Activated CD8-positive, alpha-beta T cell treated with anti-CD3 and anti-CD28 coated beads, Interleukin-2, amount 10 ng/mL, durations not matched to agents 7 days and 5 days (primary cell): ENCODE data around the gene OLFML1. TPM values are rescaled to one million over a fixed set of nuclear protein-coding genes. Genes with fewer than 3 reads are reported as not detected.

Experiments used
- ATAC-seq: fragments of 150-1000 bp; cut with Tn5 transposase; one replicate; pipeline ENCODE4 v1.10.0; 2021; ENCODE audit warnings: moderate library complexity
- CTCF ChIA-PET: fragments of 350-600 bp; sonication (Branson Sonifier 250); formaldehyde crosslinking; loops from one replicate; lab custom pipeline; 2021; ENCODE audit warnings: antibody characterized with exemption; lab: Charles Lee
- POLR2A ChIA-PET: fragments of 350-600 bp; sonication (Branson Sonifier 250); formaldehyde crosslinking; loops from one replicate; lab custom pipeline; 2021; ENCODE audit warnings: antibody characterized with exemption; lab: Charles Lee
- DNase-seq: peaks from one replicate; pipeline ENCODE4 v3.0.0-alpha.2; 2020
- H3K27ac Mint-ChIP-seq: one replicate; pipeline ENCODE4 v1.8.0; 2021; ENCODE audit warnings: mild to moderate bottlenecking, mixed read lengths
- H3K27me3 Mint-ChIP-seq: one replicate; pipeline ENCODE4 v1.8.0; 2021; ENCODE audit warnings: low read depth, mixed read lengths
- H3K36me3 Mint-ChIP-seq: one replicate; pipeline ENCODE4 v1.8.0; 2021; ENCODE audit warnings: low read depth, mixed read lengths
- H3K4me1 Mint-ChIP-seq: one replicate; pipeline ENCODE4 v1.8.0; 2021; ENCODE audit warnings: low read depth, mixed read lengths
- H3K4me3 Mint-ChIP-seq: one replicate; pipeline ENCODE4 v1.8.0; 2021; ENCODE audit warnings: mild to moderate bottlenecking, mixed read lengths
- H3K9me3 Mint-ChIP-seq: one replicate; pipeline ENCODE4 v1.8.0; 2022; ENCODE audit warnings: mixed read lengths; ENCODE audit not compliant: insufficient read depth
- total RNA-seq, 2 experiments: library from RNA; stranded (reverse); gene quantifications; one replicate each; pipeline ENCODE4 v1.2.3, GENCODE V29; 2021

Gene OLFML1
- total RNA-seq: not detected

- DNase-seq: no peak
- no peak within 1 kb of the TSS for H3K4me3 Mint-ChIP-seq
- H3K27ac Mint-ChIP-seq: no peak within 1 kb of the TSS
- ATAC-seq: no peak
- peaks cover 3% of the 10 kb centered on the region for H3K27me3 Mint-ChIP-seq
- ChIA-PET POLR2A (no interaction called here), CTCF (interaction anchor here (1.2 kb wide), 1 partner anchor 38 kb away, joined by 3 read pairs; no protein-coding TSS in a partner anchor)
- no peaks in the 10 kb centered on the region for H3K4me1 Mint-ChIP-seq
- no peaks in the 10 kb centered on the region for H3K36me3 Mint-ChIP-seq
- H3K9me3 Mint-ChIP-seq: no peaks in the 10 kb centered on the region
Measured at GRCh38 chr11:7485186-7486097, at the start of gene OLFML1. Gene OLFML1, plus strand, starts transcription at chr11:7485506. Its CDS starts 370 bp downstream, at chr11:7485876.

- ChIA-PET CTCF (interaction anchor here (1.1 to 1.5 kb wide), 4 partner anchors 13 to 259 kb away, joined by 3 to 11 read pairs (median 4); no protein-coding TSS in a partner anchor), POLR2A (no interaction called here)
- H3K4me3 Mint-ChIP-seq: no peak overlapping the region
Measured at GRCh38 chr11:7436146-7436545, 49.2 kb upstream of the OLFML1 start.

GRCh38 chr11:7436657-7437056 is 48.6 kb upstream of the OLFML1 start:
- peak; percentile 49 for DNase-seq
- CTCF ChIA-PET: interaction anchor here (1.1 to 1.5 kb wide), 4 partner anchors 14 to 259 kb away, joined by 3 to 11 read pairs (median 4); no protein-coding TSS in a partner anchor
- Mint-ChIP-seq H3K4me1 (peaks cover 23% of the 10 kb centered on the region), H3K27me3 (no peaks in the 10 kb centered on the region), H3K36me3 (peaks cover 5% of the 10 kb centered on the region), H3K27ac (peak overlapping the region; percentile 84), H3K4me3 (peak overlapping the region; percentile 7), H3K9me3 (peaks cover 8% of the 10 kb centered on the region)
- POLR2A ChIA-PET: no interaction called here
- peak; percentile 78 for ATAC-seq

More at GRCh38 chr11:7436146-7436545, 49.2 kb upstream of the OLFML1 start:
- Mint-ChIP-seq H3K36me3 (peaks cover 5% of the 10 kb centered on the region), H3K27me3 (no peaks in the 10 kb centered on the region), H3K4me1 (peaks cover 23% of the 10 kb centered on the region), H3K9me3 (peaks cover 8% of the 10 kb centered on the region), H3K27ac (peak overlapping the region; percentile 84)
- DNase-seq (no peak), ATAC-seq (no peak)

GRCh38 chr11:7437696-7438095 is 47.6 kb upstream of the OLFML1 start:
- ATAC-seq (no peak), DNase-seq (no peak)
- CTCF ChIA-PET: no interaction called here
- Mint-ChIP-seq H3K27me3 (no peaks in the 10 kb centered on the region), H3K9me3 (peaks cover 8% of the 10 kb centered on the region), H3K36me3 (peaks cover 5% of the 10 kb centered on the region), H3K27ac (no peak overlapping the region), H3K4me1 (peaks cover 23% of the 10 kb centered on the region), H3K4me3 (no peak overlapping the region)
- POLR2A ChIA-PET: no interaction called here

GRCh38 chr11:7439746-7440320 is 45.5 kb upstream of the OLFML1 start:
- Mint-ChIP-seq H3K36me3 (peaks cover 5% of the 10 kb centered on the region), H3K4me1 (peaks cover 23% of the 10 kb centered on the region), H3K27ac (no peak overlapping the region), H3K9me3 (peaks cover 8% of the 10 kb centered on the region), H3K4me3 (no peak overlapping the region), H3K27me3 (no peaks in the 10 kb centered on the region)
- ATAC-seq (no peak), DNase-seq (no peak)
- POLR2A ChIA-PET: no interaction called here
- CTCF ChIA-PET: interaction anchor here (1.5 to 5.0 kb wide), 3 partner anchors 56 to 343 kb away, joined by 6 to 47 read pairs (median 34); no protein-coding TSS in a partner anchor

GRCh38 chr11:7442588-7443215 is 42.6 kb upstream of the OLFML1 start:
- Mint-ChIP-seq H3K9me3 (no peaks in the 10 kb centered on the region), H3K4me1 (peaks cover 3% of the 10 kb centered on the region), H3K27me3 (no peaks in the 10 kb centered on the region), H3K27ac (no peak overlapping the region), H3K36me3 (no peaks in the 10 kb centered on the region), H3K4me3 (no peak overlapping the region)
- DNase-seq (peak; percentile 81), ATAC-seq (peak; percentile 86)
- POLR2A ChIA-PET: no interaction called here
- CTCF ChIA-PET: interaction anchor here (0.6 to 5.0 kb wide), 19 partner anchors 8 to 348 kb away, joined by 3 to 47 read pairs (median 4); partner anchors contain the start of gene PPFIBP2

GRCh38 chr11:7444091-7444981 is 41.0 kb upstream of the OLFML1 start:
- no peak for ATAC-seq
- CTCF ChIA-PET: interaction anchor here (1.4 to 5.0 kb wide), 5 partner anchors 24 to 347 kb away, joined by 3 to 47 read pairs (median 12); no protein-coding TSS in a partner anchor

GRCh38 chr11:7445564-7445963 is 39.7 kb upstream of the OLFML1 start:
- DNase-seq (no peak), ATAC-seq (no peak)
- POLR2A ChIA-PET: no interaction called here
- no peaks in the 10 kb centered on the region for H3K4me1 Mint-ChIP-seq
- H3K9me3 Mint-ChIP-seq: no peaks in the 10 kb centered on the region
- CTCF ChIA-PET: interaction anchor here (1.4 to 2.3 kb wide), 2 partner anchors 23 to 93 kb away, joined by 3 to 12 read pairs; no protein-coding TSS in a partner anchor
- H3K4me3 Mint-ChIP-seq: no peak overlapping the region
- no peak overlapping the region for H3K27ac Mint-ChIP-seq
- H3K27me3 Mint-ChIP-seq: no peaks in the 10 kb centered on the region
- no peaks in the 10 kb centered on the region for H3K36me3 Mint-ChIP-seq

More at GRCh38 chr11:7444091-7444981, 41.0 kb upstream of the OLFML1 start:
- Mint-ChIP-seq H3K36me3 (no peaks in the 10 kb centered on the region), H3K9me3 (no peaks in the 10 kb centered on the region), H3K27ac (no peak overlapping the region), H3K4me3 (no peak overlapping the region), H3K4me1 (no peaks in the 10 kb centered on the region), H3K27me3 (no peaks in the 10 kb centered on the region)
- DNase-seq: no peak
- POLR2A ChIA-PET: no interaction called here

GRCh38 chr11:7448201-7448600 is 37.1 kb upstream of the OLFML1 start:
- Mint-ChIP-seq H3K4me1 (no peaks in the 10 kb centered on the region), H3K27me3 (no peaks in the 10 kb centered on the region), H3K4me3 (no peak overlapping the region), H3K27ac (no peak overlapping the region), H3K9me3 (no peaks in the 10 kb centered on the region), H3K36me3 (no peaks in the 10 kb centered on the region)
- DNase-seq: no peak
- ChIA-PET CTCF (interaction anchor here (1.0 to 1.8 kb wide), 3 partner anchors 37 to 350 kb away, joined by 3 to 6 read pairs (median 4); partner anchors contain the start of gene OLFML1), POLR2A (no interaction called here)
- ATAC-seq: no peak

GRCh38 chr11:7449211-7449840 is 36.0 kb upstream of the OLFML1 start:
- POLR2A ChIA-PET: no interaction called here
- H3K36me3 Mint-ChIP-seq: no peaks in the 10 kb centered on the region
- ATAC-seq: no peak
- no peak overlapping the region for H3K27ac Mint-ChIP-seq
- H3K4me3 Mint-ChIP-seq: no peak overlapping the region
- no peaks in the 10 kb centered on the region for H3K27me3 Mint-ChIP-seq
- CTCF ChIA-PET: no interaction called here
- no peaks in the 10 kb centered on the region for H3K9me3 Mint-ChIP-seq
- no peak for DNase-seq
- H3K4me1 Mint-ChIP-seq: no peaks in the 10 kb centered on the region
